HG03520 (cell line): Measurements from ENCODE around the gene IL6.
"Not testable (repeated sequence)": the region's sequence is repeated elsewhere in the genome, so short reads cannot be mapped to it uniquely, and the experiment has no call there.

Experiments used
- ATAC-seq: cut with Tn5 transposase; IDR thresholded peaks from one replicate; pipeline ENCODE4 v1.9.1; 2021; ENCODE audit warnings: mild to moderate bottlenecking, moderate library complexity; ENCODE audit not compliant: unreplicated experiment

Gene IL6

GRCh38 chr7:22779730-22780323, 52.8 kb downstream of the IL6 start:
- ATAC-seq = not testable (repeated sequence)

- no peak for ATAC-seq
These were observed 54.3 kb downstream of the IL6 start for GRCh38 chr7:22781230-22781711.
